GM12865 (cell line): Measurements from ENCODE around the gene BLMH.

ENCODE experiments used
- DNase-seq: peaks from one replicate; pipeline ENCODE4 v3.0.0; 2010; ENCODE audit warnings: low read depth
- H3K4me3 ChIP-seq: 2 replicates; pipeline ENCODE4 v1.5.1; 2011; ENCODE audit warnings: mild to moderate bottlenecking, low read depth, low read length, control low read depth
- CTCF ChIP-seq: IDR thresholded peaks from 2 replicates; pipeline ENCODE4 v1.5.1; 2011; ENCODE audit warnings: low read length, control low read depth, low read depth, inconsistent platforms; ENCODE audit not compliant: insufficient read depth; ENCODE audit errors: missing control alignments

BLMH gene

GRCh38 chr17:30308406-30308805 is 16.7 kb upstream of the BLMH start:
- no peak for DNase-seq
- no peak overlapping the region for H3K4me3 ChIP-seq
- no peak for TF ChIP-seq CTCF

- TF ChIP-seq CTCF = no peak
- H3K4me3 ChIP-seq = no peak overlapping the region
- DNase-seq = no peak
Measured at GRCh38 chr17:30304778-30305177, 13.0 kb upstream of the BLMH start.

- TF ChIP-seq CTCF = no peak
- DNase-seq = no peak
- no peak overlapping the region for H3K4me3 ChIP-seq
Measured at GRCh38 chr17:30302241-30302640, 10.5 kb upstream of the BLMH start.

GRCh38 chr17:30300818-30301217 is 9.1 kb upstream of the BLMH start:
- no peak overlapping the region for H3K4me3 ChIP-seq
- TF ChIP-seq CTCF = no peak
- no peak for DNase-seq

- H3K4me3 ChIP-seq = no peak overlapping the region
- no peak for TF ChIP-seq CTCF
- no peak for DNase-seq
Measured at GRCh38 chr17:30299000-30299399, 7.3 kb upstream of the BLMH start.

GRCh38 chr17:30297715-30298114 is 6.0 kb upstream of the BLMH start:
- TF ChIP-seq CTCF = no peak

GRCh38 chr17:30296499-30297080 is 4.8 kb upstream of the BLMH start:
- H3K4me3 ChIP-seq = no peak overlapping the region
- TF ChIP-seq CTCF = no peak
- no peak for DNase-seq

More at GRCh38 chr17:30297715-30298114, 6.0 kb upstream of the BLMH start:
- no peak overlapping the region for H3K4me3 ChIP-seq
- no peak for DNase-seq
